IPS DF 4.7 (cell line): ENCODE data around the gene CDH12.
"Not testable (repeated sequence)": the region's sequence is repeated elsewhere in the genome, so short reads cannot be mapped to it uniquely, and the experiment has no call there.

ENCODE experiments used
- DNase-seq: peaks from one replicate; pipeline ENCODE4 v3.0.0-alpha.2; 2013; ENCODE audit warnings: low spot score; ENCODE audit errors: extremely low read depth

CDH12 gene

GRCh38 chr5:22465616-22466015, 387.5 kb downstream of the CDH12 start:
- no peak for DNase-seq

GRCh38 chr5:22465177-22465576, 388.0 kb downstream of the CDH12 start:
- DNase-seq = no peak

DNA sequence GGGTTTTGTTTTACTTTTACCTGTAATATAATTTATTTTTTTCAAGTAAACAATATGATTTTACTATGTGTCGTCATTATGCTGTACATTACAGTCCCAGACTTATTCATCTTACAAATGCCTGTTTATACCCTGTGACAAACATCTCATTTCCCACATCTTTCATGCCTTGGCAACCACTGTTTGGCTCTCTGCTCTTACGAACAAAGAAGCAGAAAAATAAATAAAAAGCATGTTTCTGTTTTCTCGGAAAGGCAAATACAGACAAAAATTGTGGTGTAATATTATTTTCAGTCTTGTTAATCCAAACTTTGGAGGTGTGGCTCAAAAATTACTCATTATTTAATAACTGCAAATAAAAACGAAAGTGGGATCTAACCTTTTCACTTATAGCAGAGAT, 393.0 kb downstream of the CDH12 start:
- DNase-seq = no peak

- DNase-seq = no peak
Observed at GRCh38 chr5:22432905-22433304, 420.2 kb downstream of the CDH12 start.

GRCh38 chr5:22431840-22432239, 421.3 kb downstream of the CDH12 start:
- DNase-seq = no peak

- no peak for DNase-seq
Observed at GRCh38 chr5:22431406-22431805, 421.7 kb downstream of the CDH12 start.

- no peak for DNase-seq
Observed at GRCh38 chr5:22411554-22412349, 441.4 kb downstream of the CDH12 start.

DNA sequence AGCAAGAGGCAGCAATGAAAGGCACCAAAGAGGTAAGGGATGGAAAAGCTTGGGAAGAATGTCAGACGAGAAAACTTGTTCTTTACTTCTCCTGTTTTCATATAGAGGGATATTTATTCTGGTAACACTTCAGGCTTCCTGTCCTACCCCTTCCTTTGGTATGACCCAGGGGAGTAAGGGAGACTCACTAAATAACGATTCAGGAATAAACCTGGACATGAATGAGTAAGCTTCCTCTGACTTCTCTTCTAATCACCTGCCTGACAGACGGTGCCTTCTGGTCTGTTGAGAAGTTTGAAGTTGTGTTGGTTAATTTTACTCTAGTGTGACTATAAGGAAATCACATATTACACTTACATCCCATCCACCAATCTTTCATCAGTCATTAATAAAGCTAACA, 461.2 kb downstream of the CDH12 start:
- no peak for DNase-seq

- no peak for DNase-seq
Observed at GRCh38 chr5:22390888-22391287, 462.3 kb downstream of the CDH12 start.

DNA sequence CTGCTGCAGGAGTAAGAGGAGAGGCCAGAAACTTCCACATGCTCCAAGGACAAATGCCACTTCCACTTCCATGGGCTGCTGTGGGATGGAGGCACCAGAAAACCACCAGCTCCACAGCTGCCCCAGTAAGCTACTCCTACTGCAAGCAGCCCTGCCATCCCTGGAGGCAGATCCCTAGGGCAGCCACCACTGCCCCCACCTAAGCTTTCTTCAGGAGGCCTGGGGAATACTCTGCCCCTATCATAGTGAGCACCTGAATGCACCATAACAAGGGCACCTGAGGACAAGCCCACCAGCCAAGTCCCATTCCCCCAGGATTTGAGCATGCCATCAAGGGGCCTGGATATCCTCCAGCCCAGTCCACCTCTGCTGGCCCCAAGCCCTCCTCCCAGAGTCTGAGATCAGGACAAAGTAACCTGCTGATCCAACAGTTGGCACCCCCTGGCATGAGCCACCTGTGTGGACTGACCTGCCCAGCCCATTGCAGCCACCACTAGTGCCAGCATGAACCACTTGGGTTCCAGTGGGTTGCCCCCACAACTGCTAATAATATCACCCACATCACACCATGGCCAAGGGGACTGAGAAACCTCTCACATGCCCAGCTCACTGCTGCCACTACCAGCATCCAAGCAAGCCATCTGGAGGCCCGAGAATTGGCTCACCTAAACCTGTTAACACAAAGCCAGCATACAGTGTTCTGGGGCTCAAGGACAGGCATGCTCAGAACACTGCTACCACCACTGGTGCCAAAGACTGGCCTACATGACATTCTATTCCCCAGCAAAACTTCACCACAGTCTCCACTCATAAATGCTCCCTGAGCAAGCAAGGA, 480.1 kb downstream of the CDH12 start:
- DNase-seq = no peak

DNA sequence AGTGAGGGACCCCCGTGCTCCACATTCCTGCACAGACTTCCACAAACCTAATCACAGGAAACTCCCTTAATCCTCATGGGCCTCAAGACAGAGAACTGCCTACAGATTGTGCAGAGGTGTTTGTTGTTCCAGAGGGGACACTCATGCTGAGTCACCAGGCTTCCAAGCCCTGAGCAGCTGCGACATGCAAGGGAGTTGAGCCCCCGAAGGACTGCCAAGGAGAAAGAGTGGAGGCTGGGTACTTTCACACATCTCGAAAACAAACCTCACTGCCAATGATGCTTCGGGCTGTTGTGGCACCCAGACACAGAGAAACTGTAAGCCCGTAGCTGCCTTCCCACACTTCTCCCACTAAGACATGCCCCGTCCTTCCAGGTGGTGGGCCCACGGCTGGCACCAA, 480.8 kb downstream of the CDH12 start:
- no peak for DNase-seq

DNA sequence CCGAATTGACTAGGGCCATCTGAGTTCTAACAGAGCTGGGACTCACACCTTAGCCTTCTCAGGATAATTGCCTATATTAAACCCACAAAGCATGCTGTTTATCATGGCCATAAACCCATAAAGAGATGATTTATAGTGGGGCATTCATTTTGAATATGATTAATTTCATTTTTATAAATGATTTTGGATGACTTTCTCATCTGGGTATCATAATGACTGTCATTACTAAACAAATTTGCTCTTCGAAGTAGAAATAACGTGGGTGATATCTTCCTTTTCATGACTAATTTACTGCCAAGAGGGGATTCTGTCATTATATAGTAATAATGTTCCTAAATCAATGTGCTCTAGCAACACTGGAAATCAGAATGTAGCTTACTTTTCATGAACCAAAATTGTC, 498.2 kb downstream of the CDH12 start:
- DNase-seq = no peak

DNA sequence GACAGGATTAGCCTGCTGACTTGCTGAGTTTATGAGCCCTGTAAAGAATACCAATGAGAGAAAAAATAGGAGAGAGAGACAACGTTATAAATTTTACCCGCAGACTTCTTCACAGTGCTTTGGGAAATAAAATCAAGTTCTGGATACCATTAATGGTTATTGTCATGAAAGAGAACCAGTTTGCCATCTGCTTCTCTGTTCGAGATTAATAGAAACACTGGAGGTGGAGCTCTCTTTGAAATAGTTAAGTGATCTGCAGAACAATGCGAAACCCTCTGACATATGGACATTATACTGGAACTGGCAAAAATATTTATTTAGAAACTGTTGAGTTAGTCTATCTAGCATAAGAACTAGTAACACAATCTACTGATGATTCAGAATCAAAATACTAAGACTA, 500.7 kb downstream of the CDH12 start:
- no peak for DNase-seq

- no peak for DNase-seq
Observed at GRCh38 chr5:22351178-22351577, 502.0 kb downstream of the CDH12 start.

- no peak for DNase-seq
Observed at GRCh38 chr5:22348027-22348426, 505.1 kb downstream of the CDH12 start.

DNA sequence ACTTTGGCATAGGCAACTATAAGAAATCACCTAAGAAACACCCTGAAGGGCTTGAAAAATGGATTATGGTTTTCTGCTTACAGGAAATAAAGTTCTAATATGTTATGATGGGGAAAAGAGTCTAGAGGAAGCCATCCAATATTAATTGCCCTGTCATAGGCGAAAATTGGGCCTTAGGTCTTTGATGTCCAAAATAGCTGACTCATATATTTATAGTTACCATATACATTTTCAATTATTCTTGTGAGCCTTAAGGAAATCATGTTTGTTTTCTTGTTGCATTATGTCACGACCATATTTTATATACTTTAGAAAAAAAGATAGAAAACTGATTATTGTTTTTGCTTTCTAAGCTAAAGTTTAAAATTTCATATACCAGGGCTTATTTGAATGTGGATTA, 509.1 kb downstream of the CDH12 start:
- no peak for DNase-seq

GRCh38 chr5:22341406-22341805, 511.7 kb downstream of the CDH12 start:
- no peak for DNase-seq

DNA sequence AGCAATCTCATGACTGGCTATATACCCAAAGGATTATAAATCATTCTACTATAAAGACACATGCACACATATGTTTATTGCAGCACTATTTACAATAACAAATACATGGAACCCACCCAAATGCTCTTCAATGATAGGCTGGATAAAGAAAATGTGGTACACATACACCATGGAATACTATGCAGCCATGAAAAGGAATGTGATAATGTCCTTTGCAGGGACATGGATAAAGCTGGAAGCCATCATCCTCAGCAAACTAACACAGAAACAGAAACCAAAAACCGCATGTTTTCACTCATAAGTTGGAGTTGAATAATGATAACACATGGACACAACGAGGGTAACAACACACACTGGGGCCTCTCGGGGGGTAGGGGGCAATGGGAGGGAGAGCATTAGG, 520.2 kb downstream of the CDH12 start:
- DNase-seq = not testable (repeated sequence)

- DNase-seq = no peak
Observed at GRCh38 chr5:22329683-22330082, 523.5 kb downstream of the CDH12 start.

- no peak for DNase-seq
Observed at GRCh38 chr5:22319798-22320197, 533.3 kb downstream of the CDH12 start.

GRCh38 chr5:22316294-22316693, 536.9 kb downstream of the CDH12 start:
- DNase-seq = no peak

DNA sequence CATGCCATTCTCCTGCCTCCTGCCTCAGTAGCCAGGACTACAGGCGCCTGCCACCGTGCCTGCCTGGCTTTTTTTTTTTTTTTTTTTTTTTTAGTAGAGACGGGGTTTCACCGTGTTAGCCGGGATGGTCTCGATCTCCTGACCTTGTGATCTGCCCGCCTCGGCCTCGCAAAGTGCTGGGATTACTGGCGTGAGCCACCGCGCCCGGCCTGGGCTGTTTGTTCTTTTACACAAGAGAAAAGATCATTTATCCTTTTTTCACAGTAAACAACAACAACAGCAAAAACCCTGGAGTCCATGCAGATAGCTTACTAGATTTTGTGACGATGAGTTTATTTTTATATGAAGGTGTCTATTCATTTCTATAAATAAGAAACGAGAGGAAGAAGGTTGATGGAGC, 538.1 kb downstream of the CDH12 start:
- DNase-seq = not testable (repeated sequence)

- no peak for DNase-seq
Observed at GRCh38 chr5:22314548-22314947, 538.6 kb downstream of the CDH12 start.
